ENCODE measurements around the gene C1orf105. TPM values are rescaled to one million over a fixed set of nuclear protein-coding genes. Genes with fewer than 3 reads are reported as not detected.

The C1orf105 gene
- total and polyA plus RNA-seq, 2 experiments from 2014 or later = not detected

DNA sequence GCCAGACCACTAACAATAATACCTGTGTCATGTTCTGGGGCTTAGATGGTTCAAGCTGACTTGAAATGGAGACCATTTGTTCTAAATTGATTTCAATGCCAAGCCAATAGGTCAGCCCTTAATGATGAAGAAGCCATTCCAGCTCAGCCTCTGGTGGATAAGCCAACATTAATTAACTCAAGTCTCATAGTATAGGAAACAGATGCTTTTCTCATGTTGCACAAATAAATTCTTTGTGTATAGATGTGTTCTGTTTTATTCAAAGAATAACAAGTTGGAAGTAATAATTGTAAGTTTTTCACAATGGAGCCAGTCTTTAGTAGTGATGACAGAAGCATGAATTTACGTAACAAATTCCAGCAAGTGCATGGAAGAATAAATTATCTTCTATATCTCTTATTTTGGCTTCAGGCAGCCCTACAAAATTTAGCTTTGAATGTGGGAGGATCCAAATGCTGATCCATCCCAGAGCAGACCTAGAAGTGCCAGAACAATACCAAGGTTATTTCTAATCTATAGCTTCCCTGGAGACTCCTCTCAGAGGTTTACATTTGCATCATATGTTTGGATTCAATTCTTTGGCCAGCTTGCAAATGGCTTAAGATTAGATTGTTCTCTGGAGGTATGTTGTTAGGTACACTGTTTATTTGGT lies 42.2 kb upstream of the C1orf105 start:
- no peaks in the 10 kb centered on the region for H3K36me3 ChIP-seq (ENCODE audit: insufficient read depth)
- no peak overlapping the region for H3K27ac ChIP-seq (ENCODE audit: low read depth)
- Mint-ChIP-seq H3K36me3 (ENCODE audit: low read depth) (no peaks in the 10 kb centered on the region), H3K4me1 (peaks cover 27% of the 10 kb centered on the region), H3K27ac (no peak overlapping the region), H3K9me3 (no peaks in the 10 kb centered on the region), H3K27me3 (ENCODE audit: insufficient read depth, low read depth, poor library complexity) (peaks cover 1% of the 10 kb centered on the region), H3K4me3 (no peak overlapping the region)
- H3K79me2 ChIP-seq (replicated peaks; ENCODE audit: insufficient read depth) = no peaks in the 10 kb centered on the region
- TF ChIP-seq, protein P1, sequence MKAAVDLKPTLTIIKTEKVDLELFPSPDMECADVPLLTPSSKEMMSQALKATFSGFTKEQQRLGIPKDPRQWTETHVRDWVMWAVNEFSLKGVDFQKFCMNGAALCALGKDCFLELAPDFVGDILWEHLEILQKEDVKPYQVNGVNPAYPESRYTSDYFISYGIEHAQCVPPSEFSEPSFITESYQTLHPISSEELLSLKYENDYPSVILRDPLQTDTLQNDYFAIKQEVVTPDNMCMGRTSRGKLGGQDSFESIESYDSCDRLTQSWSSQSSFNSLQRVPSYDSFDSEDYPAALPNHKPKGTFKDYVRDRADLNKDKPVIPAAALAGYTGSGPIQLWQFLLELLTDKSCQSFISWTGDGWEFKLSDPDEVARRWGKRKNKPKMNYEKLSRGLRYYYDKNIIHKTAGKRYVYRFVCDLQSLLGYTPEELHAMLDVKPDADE (IDR thresholded peaks at IDR 0.05) = no peak
- no peak overlapping the region for H3K4me3 ChIP-seq
- peaks cover 31% of the 10 kb centered on the region for H3K4me1 ChIP-seq (ENCODE audit: insufficient read depth)
- H3F3A ChIP-seq (replicated peaks; ENCODE audit: low read depth) = no peaks in the 10 kb centered on the region
- no peaks in the 10 kb centered on the region for H4K20me1 ChIP-seq (replicated peaks; ENCODE audit: insufficient read depth)
- H3K27me3 ChIP-seq (ENCODE audit: insufficient read depth) = no peaks in the 10 kb centered on the region
- H3K4me2 ChIP-seq = no peak overlapping the region
- no peaks in the 10 kb centered on the region for H3K9me2 ChIP-seq (ENCODE audit: insufficient read depth)
- H2AFZ ChIP-seq = no peak overlapping the region
- ATAC-seq = no peak
- no peak for DNase-seq (ENCODE audit: low spot score)

DNA sequence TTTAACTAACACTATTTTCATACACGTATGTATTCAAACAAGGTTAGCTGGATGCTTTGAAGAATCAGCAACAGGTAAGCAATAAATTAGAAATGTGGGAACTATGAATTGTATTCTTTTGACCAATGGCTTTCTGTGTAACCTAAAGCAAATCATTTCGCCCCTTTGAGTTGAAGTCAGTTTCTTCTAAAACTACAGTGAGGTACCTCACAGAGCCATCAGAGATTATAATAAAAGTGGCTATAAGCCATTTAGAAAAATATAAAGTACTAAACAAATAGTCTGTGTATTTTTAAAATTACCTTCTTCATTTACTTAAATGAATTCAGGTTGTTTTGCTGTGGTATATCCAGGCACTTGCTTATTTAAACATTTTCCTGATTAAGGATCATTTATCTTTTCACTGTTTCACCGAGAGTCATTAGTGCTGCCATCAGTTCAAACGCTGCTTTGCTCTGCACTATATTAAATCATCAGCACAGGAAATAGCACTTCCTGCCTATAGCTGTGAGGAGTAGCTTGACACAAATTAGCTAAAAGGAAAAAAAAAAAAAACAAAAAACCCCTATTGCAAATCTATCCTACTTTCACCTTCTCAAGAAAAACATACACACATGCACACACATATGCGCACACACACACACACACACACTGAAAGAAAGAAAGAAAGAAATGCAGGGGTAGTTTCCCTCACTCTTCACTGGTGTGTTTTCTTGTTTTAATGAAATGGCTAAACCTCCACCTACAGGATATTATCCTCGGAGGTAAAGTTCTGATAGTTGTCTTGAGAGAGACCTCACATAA lies 39.8 kb upstream of the C1orf105 start:
- H3K27ac Mint-ChIP-seq = no peak overlapping the region; the same call in 1 of the 2 replicates
- DNase-seq (ENCODE audit: low spot score) (no peak), ATAC-seq (no peak)
- H3K27me3 Mint-ChIP-seq (ENCODE audit: insufficient read depth, low read depth, poor library complexity) = peaks cover 1% of the 10 kb centered on the region
- no peaks in the 10 kb centered on the region for H3K9me3 Mint-ChIP-seq
- Histone ChIP-seq H3K4me1 (ENCODE audit: insufficient read depth) (peaks cover 46% of the 10 kb centered on the region), H3K9me2 (ENCODE audit: insufficient read depth) (no peaks in the 10 kb centered on the region), H2AFZ (no peak overlapping the region), H3K27ac (ENCODE audit: low read depth) (no peak overlapping the region), H3K36me3 (ENCODE audit: insufficient read depth) (no peaks in the 10 kb centered on the region), H3K79me2 (replicated peaks; ENCODE audit: insufficient read depth) (no peaks in the 10 kb centered on the region), H4K20me1 (replicated peaks; ENCODE audit: insufficient read depth) (no peaks in the 10 kb centered on the region), H3K27me3 (ENCODE audit: insufficient read depth) (no peaks in the 10 kb centered on the region), H3K4me2 (no peak overlapping the region), H3K4me3 (no peak overlapping the region), H3F3A (replicated peaks; ENCODE audit: low read depth) (no peaks in the 10 kb centered on the region)
- H3K4me1 Mint-ChIP-seq = peaks cover 45% of the 10 kb centered on the region
- no peak for TF ChIP-seq NANOG (IDR thresholded peaks at IDR 0.05; ENCODE audit: borderline replicate concordance)
- TF ChIP-seq, protein P2, sequence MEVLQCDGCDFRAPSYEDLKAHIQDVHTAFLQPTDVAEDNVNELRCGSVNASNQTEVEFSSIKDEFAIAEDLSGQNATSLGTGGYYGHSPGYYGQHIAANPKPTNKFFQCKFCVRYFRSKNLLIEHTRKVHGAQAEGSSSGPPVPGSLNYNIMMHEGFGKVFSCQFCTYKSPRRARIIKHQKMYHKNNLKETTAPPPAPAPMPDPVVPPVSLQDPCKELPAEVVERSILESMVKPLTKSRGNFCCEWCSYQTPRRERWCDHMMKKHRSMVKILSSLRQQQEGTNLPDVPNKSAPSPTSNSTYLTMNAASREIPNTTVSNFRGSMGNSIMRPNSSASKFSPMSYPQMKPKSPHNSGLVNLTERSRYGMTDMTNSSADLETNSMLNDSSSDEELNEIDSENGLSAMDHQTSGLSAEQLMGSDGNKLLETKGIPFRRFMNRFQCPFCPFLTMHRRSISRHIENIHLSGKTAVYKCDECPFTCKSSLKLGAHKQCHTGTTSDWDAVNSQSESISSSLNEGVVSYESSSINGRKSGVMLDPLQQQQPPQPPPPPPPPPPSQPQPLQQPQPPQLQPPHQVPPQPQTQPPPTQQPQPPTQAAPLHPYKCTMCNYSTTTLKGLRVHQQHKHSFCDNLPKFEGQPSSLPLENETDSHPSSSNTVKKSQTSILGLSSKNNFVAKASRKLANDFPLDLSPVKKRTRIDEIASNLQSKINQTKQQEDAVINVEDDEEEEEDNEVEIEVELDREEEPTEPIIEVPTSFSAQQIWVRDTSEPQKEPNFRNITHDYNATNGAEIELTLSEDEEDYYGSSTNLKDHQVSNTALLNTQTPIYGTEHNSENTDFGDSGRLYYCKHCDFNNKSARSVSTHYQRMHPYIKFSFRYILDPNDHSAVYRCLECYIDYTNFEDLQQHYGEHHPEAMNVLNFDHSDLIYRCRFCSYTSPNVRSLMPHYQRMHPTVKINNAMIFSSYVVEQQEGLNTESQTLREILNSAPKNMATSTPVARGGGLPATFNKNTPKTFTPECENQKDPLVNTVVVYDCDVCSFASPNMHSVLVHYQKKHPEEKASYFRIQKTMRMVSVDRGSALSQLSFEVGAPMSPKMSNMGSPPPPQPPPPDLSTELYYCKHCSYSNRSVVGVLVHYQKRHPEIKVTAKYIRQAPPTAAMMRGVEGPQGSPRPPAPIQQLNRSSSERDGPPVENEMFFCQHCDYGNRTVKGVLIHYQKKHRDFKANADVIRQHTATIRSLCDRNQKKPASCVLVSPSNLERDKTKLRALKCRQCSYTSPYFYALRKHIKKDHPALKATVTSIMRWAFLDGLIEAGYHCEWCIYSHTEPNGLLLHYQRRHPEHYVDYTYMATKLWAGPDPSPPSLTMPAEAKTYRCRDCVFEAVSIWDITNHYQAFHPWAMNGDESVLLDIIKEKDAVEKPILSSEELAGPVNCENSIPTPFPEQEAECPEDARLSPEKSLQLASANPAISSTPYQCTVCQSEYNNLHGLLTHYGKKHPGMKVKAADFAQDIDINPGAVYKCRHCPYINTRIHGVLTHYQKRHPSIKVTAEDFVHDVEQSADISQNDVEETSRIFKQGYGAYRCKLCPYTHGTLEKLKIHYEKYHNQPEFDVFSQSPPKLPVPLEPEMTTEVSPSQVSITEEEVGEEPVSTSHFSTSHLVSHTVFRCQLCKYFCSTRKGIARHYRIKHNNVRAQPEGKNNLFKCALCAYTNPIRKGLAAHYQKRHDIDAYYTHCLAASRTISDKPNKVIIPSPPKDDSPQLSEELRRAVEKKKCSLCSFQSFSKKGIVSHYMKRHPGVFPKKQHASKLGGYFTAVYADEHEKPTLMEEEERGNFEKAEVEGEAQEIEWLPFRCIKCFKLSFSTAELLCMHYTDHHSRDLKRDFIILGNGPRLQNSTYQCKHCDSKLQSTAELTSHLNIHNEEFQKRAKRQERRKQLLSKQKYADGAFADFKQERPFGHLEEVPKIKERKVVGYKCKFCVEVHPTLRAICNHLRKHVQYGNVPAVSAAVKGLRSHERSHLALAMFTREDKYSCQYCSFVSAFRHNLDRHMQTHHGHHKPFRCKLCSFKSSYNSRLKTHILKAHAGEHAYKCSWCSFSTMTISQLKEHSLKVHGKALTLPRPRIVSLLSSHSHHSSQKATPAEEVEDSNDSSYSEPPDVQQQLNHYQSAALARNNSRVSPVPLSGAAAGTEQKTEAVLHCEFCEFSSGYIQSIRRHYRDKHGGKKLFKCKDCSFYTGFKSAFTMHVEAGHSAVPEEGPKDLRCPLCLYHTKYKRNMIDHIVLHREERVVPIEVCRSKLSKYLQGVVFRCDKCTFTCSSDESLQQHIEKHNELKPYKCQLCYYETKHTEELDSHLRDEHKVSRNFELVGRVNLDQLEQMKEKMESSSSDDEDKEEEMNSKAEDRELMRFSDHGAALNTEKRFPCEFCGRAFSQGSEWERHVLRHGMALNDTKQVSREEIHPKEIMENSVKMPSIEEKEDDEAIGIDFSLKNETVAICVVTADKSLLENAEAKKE (CRISPR knock-in tag; IDR thresholded peaks at IDR 0.05) = no peak
- TF ChIP-seq, protein P3, sequence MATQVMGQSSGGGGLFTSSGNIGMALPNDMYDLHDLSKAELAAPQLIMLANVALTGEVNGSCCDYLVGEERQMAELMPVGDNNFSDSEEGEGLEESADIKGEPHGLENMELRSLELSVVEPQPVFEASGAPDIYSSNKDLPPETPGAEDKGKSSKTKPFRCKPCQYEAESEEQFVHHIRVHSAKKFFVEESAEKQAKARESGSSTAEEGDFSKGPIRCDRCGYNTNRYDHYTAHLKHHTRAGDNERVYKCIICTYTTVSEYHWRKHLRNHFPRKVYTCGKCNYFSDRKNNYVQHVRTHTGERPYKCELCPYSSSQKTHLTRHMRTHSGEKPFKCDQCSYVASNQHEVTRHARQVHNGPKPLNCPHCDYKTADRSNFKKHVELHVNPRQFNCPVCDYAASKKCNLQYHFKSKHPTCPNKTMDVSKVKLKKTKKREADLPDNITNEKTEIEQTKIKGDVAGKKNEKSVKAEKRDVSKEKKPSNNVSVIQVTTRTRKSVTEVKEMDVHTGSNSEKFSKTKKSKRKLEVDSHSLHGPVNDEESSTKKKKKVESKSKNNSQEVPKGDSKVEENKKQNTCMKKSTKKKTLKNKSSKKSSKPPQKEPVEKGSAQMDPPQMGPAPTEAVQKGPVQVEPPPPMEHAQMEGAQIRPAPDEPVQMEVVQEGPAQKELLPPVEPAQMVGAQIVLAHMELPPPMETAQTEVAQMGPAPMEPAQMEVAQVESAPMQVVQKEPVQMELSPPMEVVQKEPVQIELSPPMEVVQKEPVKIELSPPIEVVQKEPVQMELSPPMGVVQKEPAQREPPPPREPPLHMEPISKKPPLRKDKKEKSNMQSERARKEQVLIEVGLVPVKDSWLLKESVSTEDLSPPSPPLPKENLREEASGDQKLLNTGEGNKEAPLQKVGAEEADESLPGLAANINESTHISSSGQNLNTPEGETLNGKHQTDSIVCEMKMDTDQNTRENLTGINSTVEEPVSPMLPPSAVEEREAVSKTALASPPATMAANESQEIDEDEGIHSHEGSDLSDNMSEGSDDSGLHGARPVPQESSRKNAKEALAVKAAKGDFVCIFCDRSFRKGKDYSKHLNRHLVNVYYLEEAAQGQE (IDR thresholded peaks at IDR 0.05; ENCODE audit: unreplicated experiment) = no peak
- no peak for TF ChIP-seq STAT1 (IDR thresholded peaks at IDR 0.05; ENCODE audit: unreplicated experiment)
- H3K36me3 Mint-ChIP-seq (ENCODE audit: low read depth) = no peaks in the 10 kb centered on the region
- H3K4me3 Mint-ChIP-seq = no peak overlapping the region
